ENCODE data around the gene NMT1.
"Not testable (repeated sequence)": the region's sequence is repeated elsewhere in the genome, so short reads cannot be mapped to it uniquely, and the experiment has no call there.

NMT1 gene

DNA sequence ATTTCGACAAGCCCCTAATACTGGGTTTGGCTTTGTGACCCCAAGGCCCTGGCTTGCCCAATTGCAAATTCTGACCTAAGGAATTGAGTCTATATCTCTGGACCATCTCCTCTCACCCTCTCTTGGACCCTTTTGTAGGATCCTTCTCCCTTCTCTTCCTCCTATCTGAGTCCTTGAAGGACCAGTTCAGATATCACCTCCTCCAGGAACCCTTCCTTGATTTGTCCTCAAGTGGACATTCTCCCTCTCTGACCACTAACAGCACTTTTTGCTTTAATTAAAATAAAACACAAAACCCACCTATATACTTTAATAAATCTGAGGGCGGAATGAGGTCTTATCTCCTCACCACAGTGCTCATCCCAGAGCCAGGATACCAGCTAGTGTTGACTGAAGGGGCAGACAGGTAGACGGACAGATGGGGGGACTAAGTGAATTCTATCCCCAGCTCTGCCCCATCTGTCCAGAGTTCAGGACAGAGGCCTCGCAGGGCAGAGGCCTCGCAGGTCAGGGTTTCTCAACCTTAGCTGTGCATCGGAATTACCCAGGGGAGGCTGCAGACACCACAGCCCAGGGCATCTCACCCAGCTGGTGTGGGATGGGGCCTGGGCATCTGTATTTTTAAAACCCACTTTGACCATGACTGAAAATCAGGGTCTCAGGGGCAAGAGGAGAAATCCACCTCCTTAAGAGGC, 62.1 kb downstream of the NMT1 start:
- TF ChIP-seq, protein P1, sequence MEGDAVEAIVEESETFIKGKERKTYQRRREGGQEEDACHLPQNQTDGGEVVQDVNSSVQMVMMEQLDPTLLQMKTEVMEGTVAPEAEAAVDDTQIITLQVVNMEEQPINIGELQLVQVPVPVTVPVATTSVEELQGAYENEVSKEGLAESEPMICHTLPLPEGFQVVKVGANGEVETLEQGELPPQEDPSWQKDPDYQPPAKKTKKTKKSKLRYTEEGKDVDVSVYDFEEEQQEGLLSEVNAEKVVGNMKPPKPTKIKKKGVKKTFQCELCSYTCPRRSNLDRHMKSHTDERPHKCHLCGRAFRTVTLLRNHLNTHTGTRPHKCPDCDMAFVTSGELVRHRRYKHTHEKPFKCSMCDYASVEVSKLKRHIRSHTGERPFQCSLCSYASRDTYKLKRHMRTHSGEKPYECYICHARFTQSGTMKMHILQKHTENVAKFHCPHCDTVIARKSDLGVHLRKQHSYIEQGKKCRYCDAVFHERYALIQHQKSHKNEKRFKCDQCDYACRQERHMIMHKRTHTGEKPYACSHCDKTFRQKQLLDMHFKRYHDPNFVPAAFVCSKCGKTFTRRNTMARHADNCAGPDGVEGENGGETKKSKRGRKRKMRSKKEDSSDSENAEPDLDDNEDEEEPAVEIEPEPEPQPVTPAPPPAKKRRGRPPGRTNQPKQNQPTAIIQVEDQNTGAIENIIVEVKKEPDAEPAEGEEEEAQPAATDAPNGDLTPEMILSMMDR (IDR thresholded peaks at IDR 0.05; ENCODE audit: insufficient read depth, low read length, poor library complexity, severe bottlenecking) = no peak
- H3K4me3 ChIP-seq (replicated peaks; ENCODE audit: low read depth, low read length) = no peak overlapping the region

DNA sequence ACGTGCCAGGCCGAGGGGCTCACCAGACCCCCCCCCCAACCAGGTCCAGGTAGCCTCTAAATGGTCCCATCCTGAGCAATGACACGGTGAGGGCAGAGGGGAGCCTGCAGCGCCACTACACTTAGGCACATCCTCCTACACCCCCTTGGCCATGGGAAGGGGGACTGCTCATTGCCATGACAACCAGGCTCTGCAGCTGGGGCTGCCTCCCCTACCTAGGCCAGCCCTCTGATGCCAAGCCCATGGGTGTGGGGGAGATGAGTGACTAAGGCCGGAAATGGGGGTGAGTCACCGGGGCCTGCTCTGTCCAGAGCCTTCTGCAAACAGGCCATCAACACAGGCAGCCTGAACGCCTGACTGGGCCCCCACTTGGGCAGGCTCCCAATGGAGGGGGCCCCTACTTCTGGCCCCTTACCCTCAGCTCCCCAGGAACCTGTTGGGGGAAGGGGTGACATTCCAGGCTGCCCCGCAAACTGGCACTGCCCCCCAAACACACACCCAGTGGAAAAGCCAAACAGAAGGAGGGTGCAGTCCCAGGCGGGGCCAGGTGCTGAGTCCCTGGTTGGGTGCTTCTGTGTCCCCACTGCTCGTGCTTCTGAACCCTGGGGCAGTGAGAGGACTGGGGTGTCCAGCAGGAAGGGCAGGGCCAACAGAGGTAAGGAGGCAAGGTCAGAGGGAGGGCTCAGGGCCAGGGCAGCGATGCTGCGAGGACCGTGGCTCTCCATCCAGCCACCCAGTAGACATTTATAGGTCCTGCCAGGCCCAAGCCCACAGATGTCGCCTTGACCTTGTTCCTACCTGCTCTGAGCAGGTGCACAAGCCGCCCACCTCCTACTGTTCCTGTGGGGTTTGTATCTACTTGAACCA, 63.0 kb downstream of the NMT1 start:
- Histone ChIP-seq H3K36me3 (ENCODE audit: control insufficient read depth, insufficient read depth, low read length) (no peaks in the 10 kb centered on the region), H3K27me3 (replicated peaks; ENCODE audit: control insufficient read depth, insufficient read depth, low read length) (no peaks in the 10 kb centered on the region), H3K4me3 (replicated peaks; ENCODE audit: low read depth, low read length) (no peak overlapping the region)
- no peak for DNase-seq (ENCODE audit: extremely low read depth, insufficient read length)
- TF ChIP-seq, protein P1 (IDR thresholded peaks at IDR 0.05; ENCODE audit: insufficient read depth, low read length, poor library complexity, severe bottlenecking) = no peak

More for the DNA sequence above, 62.1 kb downstream of the NMT1 start:
- DNase-seq (ENCODE audit: extremely low read depth, insufficient read length) = no peak
- Histone ChIP-seq H3K36me3 (ENCODE audit: control insufficient read depth, insufficient read depth, low read length) (no peaks in the 10 kb centered on the region), H3K27me3 (replicated peaks; ENCODE audit: control insufficient read depth, insufficient read depth, low read length) (no peaks in the 10 kb centered on the region)

DNA sequence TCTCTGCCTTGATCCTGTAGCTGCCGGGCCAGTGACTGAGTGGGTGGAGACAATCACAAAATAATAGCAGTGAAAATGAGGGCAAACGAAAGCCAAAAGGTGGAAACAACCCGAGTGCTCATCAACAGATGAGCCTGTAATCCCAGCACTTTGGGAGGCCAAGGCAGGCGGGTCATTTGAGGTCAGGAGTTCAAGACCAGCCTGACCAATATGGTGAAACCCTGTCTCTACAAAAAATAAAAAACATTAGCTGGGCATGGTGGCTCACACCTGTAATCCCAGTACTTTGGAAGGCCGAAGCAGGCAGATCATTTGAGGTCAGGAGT, 63.6 kb downstream of the NMT1 start:
- not testable (repeated sequence) for H3K4me3 ChIP-seq (replicated peaks; ENCODE audit: low read depth, low read length); H3K36me3 ChIP-seq (ENCODE audit: control insufficient read depth, insufficient read depth, low read length); DNase-seq (ENCODE audit: extremely low read depth, insufficient read length); H3K27me3 ChIP-seq (replicated peaks; ENCODE audit: control insufficient read depth, insufficient read depth, low read length)

DNA sequence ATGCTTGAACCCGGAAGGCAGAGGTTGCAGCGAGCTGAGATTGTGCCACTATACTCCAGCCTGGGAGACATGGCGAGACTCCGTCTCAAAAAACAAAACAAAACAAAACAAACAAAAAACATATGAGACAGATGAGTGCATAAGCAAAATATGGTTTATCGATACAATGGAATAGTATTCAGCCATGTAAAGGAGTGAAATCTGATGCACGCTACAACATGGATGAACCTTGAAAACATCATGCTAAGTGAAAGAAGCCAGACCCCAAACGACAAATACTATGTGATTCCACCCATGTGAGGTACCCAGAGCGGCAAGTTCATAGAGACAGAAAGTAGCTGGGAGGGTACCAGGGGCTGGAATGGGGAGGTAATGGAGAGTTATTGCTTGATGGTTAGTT, 64.4 kb downstream of the NMT1 start:
- no peaks in the 10 kb centered on the region for H3K36me3 ChIP-seq (ENCODE audit: control insufficient read depth, insufficient read depth, low read length)
- TF ChIP-seq, protein P1 (IDR thresholded peaks at IDR 0.05; ENCODE audit: insufficient read depth, low read length, poor library complexity, severe bottlenecking) = no peak
- DNase-seq (ENCODE audit: extremely low read depth, insufficient read length) = no peak
- no peaks in the 10 kb centered on the region for H3K27me3 ChIP-seq (replicated peaks; ENCODE audit: control insufficient read depth, insufficient read depth, low read length)
- no peak overlapping the region for H3K4me3 ChIP-seq (replicated peaks; ENCODE audit: low read depth, low read length)

DNA sequence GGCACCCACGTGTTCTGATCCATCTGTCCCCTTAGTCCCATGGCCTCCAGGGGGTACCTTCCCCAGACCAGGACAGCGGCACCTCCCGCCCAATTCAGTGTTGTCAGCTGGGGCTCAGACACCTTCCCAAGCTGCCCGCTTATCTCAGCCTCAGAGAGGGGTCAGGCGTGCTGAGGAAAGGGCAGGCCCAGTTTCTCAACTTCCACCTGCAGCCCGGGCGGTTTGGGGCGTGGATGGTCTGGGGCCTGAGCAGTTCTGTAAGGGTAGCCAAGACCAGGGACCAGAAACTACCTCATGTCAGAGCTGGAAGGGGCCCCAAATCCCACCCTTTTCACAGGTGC, 66.1 kb downstream of the NMT1 start:
- H3K4me3 ChIP-seq (replicated peaks; ENCODE audit: low read depth, low read length) = no peak overlapping the region
- H3K27me3 ChIP-seq (replicated peaks; ENCODE audit: control insufficient read depth, insufficient read depth, low read length) = no peaks in the 10 kb centered on the region; the same call in none of the 2 replicates
- TF ChIP-seq, protein P1 (IDR thresholded peaks at IDR 0.05; ENCODE audit: insufficient read depth, low read length, poor library complexity, severe bottlenecking) = no peak
- no peak for DNase-seq (ENCODE audit: extremely low read depth, insufficient read length)
- H3K36me3 ChIP-seq (ENCODE audit: control insufficient read depth, insufficient read depth, low read length) = no peaks in the 10 kb centered on the region

DNA sequence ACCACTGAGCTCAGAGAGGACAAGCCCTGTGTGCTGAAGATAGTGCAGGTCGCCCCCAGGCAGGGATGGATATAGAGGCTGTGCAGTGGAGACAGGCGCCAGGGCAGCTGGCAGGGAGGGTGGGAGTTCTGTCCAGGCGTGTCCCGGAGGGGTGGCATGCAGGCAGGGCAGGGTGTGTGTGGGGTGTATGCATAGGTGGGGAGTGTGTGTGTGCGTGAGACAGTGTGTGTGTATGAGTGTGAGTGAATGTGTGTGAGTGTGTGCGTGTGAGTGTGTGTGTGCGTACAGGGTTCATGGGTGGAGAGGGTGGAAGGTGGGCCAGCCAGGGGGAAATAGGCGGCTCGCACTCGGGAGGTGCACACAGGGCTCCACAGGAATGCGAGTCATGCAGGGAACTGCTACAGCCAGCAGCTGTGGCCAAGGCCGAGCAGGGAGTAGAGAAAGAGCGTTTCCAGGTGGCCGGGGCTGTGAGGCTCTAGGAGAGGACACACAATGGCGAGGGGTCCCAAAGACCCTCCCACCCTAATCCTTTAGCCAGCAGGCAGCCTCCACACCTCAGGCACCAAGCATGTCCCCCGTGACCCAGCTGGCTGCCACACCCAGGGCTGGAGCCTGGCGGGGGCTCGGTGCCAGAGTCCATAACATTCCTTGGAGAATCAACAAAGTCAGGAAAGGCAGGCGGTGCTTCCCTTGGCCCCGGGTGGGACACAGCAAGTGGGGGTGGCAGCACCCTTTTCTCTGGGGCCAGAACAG, 66.6 kb downstream of the NMT1 start:
- DNase-seq (ENCODE audit: extremely low read depth, insufficient read length) = no peak
- Histone ChIP-seq H3K27me3 (replicated peaks; ENCODE audit: control insufficient read depth, insufficient read depth, low read length) (no peaks in the 10 kb centered on the region; the same call in none of the 2 replicates), H3K36me3 (ENCODE audit: control insufficient read depth, insufficient read depth, low read length) (no peaks in the 10 kb centered on the region), H3K4me3 (replicated peaks; ENCODE audit: low read depth, low read length) (no peak overlapping the region)
- TF ChIP-seq, protein P1 (IDR thresholded peaks at IDR 0.05; ENCODE audit: insufficient read depth, low read length, poor library complexity, severe bottlenecking) = no peak
